SJCRH30 (cell line): Measurements from ENCODE around the gene NCOR1. TPM values are rescaled to one million over a fixed set of nuclear protein-coding genes. Genes with fewer than 3 reads are reported as not detected.

Experiments used
- DNase-seq, 2 experiments: peaks; one replicate each; pipeline ENCODE4 v3.0.0-alpha.2; 2015 to 2020
- H3K27ac ChIP-seq: fragments of 250-450 bp; sonication (Bioruptor Pico); 2 replicates; pipeline ENCODE4 v1.5.1; 2020; ENCODE audit warnings: mild to moderate bottlenecking, moderate library complexity
- H3K27me3 ChIP-seq: fragments of 250-450 bp; sonication (Bioruptor Pico); 2 replicates; pipeline ENCODE4 v1.5.1; 2020; ENCODE audit warnings: mild to moderate bottlenecking, moderate library complexity
- H3K36me3 ChIP-seq: fragments of 250-450 bp; sonication (Bioruptor Pico); 2 replicates; pipeline ENCODE4 v1.5.1; 2020; ENCODE audit warnings: mild to moderate bottlenecking, moderate library complexity
- H3K4me1 ChIP-seq: fragments of 250-450 bp; sonication (Bioruptor Pico); 2 replicates; pipeline ENCODE4 v1.5.1; 2020; ENCODE audit warnings: mild to moderate bottlenecking, moderate library complexity
- H3K4me3 ChIP-seq: fragments of 250-450 bp; sonication (Bioruptor Pico); 2 replicates; pipeline ENCODE4 v1.5.1; 2020; ENCODE audit warnings: mild to moderate bottlenecking, moderate library complexity
- H3K9me3 ChIP-seq: fragments of 250-450 bp; sonication (Bioruptor Pico); replicated peaks from 2 replicates; pipeline ENCODE4 v1.5.1; 2020; ENCODE audit warnings: mild to moderate bottlenecking, moderate library complexity
- total RNA-seq: library from RNA; depleted of rRNA; stranded (reverse); fragments of >200 nt; shearing (Covaris generic); gene quantifications from 2 replicates; pipeline ENCODE4 v1.2.3, GENCODE V29; 2014; rRNA removed

NCOR1 gene
- total RNA-seq, 1 experiment from 2014 or later = 274 TPM

DNA sequence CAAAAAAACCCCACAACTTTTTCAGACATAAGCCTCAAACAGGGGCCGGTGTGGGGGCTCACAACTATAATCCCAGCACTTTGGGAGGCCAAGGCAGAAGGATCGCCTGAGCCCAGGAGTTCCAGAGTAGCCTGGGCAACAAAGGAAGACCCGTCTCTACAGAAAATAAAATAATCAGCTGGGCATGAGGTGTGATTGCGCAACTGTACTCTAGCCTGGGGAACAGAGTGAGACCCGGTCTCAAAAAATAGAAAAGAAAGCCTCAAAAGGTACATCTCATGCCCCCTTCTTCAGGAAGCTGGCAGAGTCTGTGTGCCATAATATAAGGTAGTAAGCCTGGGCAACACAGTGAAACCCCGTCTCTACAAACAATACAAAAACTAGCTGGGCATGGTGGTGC is 219.0 kb downstream of the NCOR1 start:
- peaks cover 7% of the 10 kb centered on the region for H3K4me1 ChIP-seq
- H3K36me3 ChIP-seq = peaks cover 8% of the 10 kb centered on the region
- DNase-seq = no peak
- H3K9me3 ChIP-seq = peaks cover 2% of the 10 kb centered on the region
- no peaks in the 10 kb centered on the region for H3K27me3 ChIP-seq
- no peak overlapping the region for H3K4me3 ChIP-seq
- no peak overlapping the region for H3K27ac ChIP-seq

DNA sequence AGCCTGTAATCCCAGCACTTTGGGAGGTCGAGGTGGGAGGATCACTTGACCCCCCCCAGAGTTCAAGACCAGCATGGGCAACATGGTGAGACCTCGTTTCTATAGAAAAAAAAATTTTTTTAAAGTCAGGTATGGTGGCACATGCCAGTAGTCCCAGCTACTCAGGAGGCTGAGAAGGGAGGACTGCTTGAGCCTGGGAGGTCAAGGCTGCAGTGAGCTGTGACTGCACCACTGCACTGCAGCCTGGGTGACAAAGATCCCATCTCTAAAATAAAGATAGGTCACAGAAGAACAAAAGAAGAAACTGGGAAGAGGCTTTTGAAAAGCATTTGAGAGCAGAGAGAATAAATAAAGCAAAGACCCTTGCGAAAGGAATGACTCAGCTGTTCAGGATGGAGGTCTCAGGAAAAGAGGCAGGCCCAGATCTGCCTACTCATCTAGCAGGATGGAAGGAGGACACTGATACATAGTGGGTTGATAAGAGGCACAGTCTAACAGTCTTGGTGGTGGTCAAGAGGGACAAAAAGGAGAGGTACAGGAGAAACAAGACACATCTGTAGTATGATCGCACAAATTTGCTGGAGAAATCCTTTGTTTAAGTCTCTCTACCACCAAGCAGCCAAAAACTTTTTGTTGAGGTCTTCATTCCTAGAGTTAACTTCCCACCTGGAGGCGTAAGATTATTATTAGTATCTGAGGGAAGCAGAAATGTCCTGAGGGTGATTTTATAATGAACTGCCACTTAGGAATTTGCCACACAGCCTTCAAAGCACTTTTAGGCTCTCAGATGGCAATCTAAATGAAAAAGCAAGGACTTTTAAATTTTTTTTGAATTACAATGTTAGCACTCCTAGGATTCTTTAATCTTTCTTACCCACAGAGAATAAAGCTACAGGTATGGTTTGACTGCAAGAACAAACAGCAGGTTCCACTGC is 233.4 kb downstream of the NCOR1 start:
- Histone ChIP-seq H3K4me1 (no peaks in the 10 kb centered on the region), H3K9me3 (no peaks in the 10 kb centered on the region), H3K27ac (no peak overlapping the region), H3K36me3 (peaks cover 71% of the 10 kb centered on the region), H3K4me3 (no peak overlapping the region), H3K27me3 (no peaks in the 10 kb centered on the region)
- DNase-seq = no peak

DNA sequence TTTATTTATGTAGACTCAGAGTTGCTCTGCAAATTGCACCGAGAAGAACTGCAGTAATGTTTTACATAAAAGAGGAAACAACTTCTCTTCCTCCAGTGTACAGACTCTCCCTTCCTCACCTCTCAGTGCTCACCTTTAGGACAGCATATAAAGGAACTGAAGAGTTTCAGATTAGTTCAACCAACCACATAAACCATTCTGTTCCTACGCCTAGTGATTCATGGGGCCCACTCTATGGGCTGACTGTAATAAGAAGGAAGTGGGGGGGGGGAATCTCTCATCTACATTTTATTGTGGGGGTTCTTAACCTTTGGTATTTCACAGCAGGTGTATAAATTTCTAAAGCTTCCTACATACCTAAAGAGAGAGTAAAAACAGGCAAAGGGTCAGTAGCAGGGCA is 234.1 kb downstream of the NCOR1 start:
- no peak for DNase-seq
- Histone ChIP-seq H3K36me3 (peaks cover 70% of the 10 kb centered on the region), H3K27me3 (no peaks in the 10 kb centered on the region), H3K4me1 (no peaks in the 10 kb centered on the region), H3K4me3 (no peak overlapping the region), H3K9me3 (no peaks in the 10 kb centered on the region), H3K27ac (no peak overlapping the region)

Other genes starting within 250 kb of the NCOR1 start
- 76.7 and 81.6 TPM in 2 replicates for gene ZSWIM7, start 215.8 kb downstream of the NCOR1 start, total RNA-seq
- 59.5 and 70.4 TPM in 2 replicates for gene TTC19, start 215.7 kb downstream of the NCOR1 start, total RNA-seq
- gene PIGL, start 1.7 kb upstream of the NCOR1 start, total RNA-seq = 27.2 and 35.2 TPM in 2 replicates
- 50.2 and 51.5 TPM in 2 replicates for gene CENPV, start 137.9 kb upstream of the NCOR1 start, total RNA-seq
- gene UBB, start 165.6 kb upstream of the NCOR1 start, total RNA-seq = 2,921 and 3,511 TPM in 2 replicates
- 0.42 and 0.63 TPM in 2 replicates for gene TRPV2, start 200.0 kb upstream of the NCOR1 start, total RNA-seq